ENCODE data around the gene STYXL2.

DNA sequence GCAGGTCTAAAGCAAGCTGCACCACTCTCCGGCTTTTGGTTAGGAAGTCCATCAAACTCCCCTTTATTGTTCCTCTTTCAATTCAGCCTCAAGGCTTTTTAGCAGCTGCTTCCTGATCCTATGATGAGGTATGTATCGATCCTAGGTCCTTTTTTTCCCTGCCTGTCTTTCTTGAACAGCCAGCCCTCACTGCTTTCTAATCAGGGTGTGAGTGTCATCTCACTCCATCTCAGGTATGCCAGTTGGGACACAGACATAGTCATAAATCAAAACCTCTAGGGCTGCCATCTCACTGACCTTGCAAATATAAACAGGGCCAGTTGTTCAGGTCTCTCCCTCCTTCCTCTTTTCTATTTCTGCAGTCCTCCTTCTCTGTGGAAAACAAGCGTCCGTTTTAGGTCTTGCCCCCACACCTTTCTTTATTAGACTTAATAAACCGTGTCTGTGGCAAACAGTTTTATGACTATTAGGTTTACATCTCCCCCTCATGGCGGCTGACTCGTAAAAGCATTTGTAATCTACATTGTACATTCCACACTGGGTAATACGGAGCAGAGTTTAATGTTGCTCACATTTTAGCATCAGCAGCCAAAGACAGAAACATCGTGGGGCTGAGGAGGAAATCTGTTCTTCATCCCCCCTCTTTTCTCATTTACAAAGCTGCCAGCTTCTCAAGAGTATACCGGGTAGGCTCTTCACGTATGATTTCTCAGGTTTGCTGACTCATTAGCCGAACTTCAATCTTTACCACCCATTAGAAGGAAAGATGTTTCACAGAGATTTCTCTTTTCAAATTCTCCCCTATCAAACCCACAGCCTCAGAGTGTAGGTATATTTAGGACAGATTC is 11.6 kb downstream of the STYXL2 start:
- TF ChIP-seq, protein P1, sequence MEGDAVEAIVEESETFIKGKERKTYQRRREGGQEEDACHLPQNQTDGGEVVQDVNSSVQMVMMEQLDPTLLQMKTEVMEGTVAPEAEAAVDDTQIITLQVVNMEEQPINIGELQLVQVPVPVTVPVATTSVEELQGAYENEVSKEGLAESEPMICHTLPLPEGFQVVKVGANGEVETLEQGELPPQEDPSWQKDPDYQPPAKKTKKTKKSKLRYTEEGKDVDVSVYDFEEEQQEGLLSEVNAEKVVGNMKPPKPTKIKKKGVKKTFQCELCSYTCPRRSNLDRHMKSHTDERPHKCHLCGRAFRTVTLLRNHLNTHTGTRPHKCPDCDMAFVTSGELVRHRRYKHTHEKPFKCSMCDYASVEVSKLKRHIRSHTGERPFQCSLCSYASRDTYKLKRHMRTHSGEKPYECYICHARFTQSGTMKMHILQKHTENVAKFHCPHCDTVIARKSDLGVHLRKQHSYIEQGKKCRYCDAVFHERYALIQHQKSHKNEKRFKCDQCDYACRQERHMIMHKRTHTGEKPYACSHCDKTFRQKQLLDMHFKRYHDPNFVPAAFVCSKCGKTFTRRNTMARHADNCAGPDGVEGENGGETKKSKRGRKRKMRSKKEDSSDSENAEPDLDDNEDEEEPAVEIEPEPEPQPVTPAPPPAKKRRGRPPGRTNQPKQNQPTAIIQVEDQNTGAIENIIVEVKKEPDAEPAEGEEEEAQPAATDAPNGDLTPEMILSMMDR (conservative IDR thresholded peaks at IDR 0.05; ENCODE audit: low read length), result peak; percentile 36; the same call in 1 of the 2 replicates
- no peak for TF ChIP-seq EZH2phosphoT487 (IDR thresholded peaks at IDR 0.05; ENCODE audit: borderline replicate concordance, low read depth, low read length)
